ENCODE results near the gene BAG5.

Gene BAG5

DNA sequence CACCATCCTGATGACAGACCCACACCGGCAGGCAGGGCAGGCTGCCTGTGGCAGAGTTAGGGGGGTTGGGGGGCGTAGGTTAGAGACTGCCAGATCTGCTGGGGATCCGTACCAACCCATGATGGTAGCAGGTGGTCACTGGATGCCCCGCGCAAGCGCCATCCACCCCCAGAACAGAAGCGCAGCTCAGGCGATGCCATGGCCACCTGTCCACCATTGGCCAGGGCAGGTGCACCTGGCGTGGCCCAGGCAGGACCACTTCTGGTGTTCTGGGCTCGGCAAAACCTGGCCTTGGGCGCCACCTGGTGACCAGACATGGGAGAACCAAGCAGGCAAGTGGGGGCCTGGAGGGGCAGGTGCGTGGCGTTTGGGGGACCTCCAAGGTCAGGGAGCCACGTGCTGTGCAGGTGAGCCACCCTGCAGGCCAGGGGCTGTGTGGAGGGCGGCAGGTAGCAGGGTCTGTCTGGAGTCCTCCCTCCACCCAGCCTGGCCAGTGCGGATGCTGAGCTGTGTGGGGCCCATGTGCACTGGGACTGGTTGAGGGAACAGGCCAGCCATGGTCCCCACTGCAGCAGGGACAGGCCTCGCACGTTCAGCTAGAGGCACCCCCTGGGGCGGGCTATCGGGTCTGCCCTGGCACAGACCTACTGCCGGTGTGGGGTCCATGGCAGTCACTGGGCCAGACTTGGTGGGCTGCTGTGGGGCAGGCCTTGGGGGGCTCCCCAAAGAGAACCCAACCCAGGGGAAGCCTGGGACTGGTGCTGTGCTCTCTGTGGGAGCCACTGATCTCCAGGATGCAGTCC, 15.6 kb downstream of the BAG5 start:
- DNase-seq (ENCODE audit: low read depth), result peak; percentile 55

DNA sequence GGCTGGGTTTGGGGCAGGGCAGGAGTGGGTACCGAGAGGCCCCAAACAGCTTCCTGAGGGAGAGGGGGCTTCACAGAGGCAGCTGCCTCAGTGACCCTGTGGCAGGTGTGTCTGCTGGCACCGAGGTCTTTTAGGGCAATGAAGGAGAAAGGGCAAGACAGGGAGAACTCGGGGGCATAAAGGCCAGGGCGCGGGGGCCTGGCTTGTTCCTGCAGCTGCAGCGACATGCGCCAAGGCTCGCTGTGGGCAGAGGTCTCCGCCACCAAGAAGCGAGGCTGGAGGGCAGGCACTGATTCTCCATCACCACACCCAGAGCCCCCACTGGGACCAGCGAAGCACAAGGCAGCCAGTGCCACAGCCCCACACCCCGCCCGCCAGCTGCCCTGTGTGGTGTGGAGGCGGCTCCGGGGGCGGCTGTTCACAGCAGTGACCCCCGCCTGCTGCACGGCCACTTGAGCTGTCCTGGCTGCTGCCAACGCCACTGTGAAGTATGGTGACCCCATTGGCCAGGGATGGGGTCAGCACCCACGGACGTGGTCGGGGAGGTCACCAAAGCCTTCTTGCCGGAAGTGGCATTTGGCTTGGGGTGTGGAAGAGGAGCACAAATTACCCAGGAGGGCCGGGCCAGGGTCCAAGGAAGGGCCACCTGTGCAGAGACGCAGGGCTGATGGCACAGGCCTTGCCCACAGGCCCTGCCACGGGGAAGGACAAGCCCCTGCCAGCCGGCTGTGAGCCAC, 16.4 kb downstream of the BAG5 start:
- DNase-seq (ENCODE audit: low read depth), result no peak

- DNase-seq (ENCODE audit: low read depth), result no peak
These were observed 17.1 kb downstream of the BAG5 start for GRCh38 chr14:103545219-103545914.

DNA sequence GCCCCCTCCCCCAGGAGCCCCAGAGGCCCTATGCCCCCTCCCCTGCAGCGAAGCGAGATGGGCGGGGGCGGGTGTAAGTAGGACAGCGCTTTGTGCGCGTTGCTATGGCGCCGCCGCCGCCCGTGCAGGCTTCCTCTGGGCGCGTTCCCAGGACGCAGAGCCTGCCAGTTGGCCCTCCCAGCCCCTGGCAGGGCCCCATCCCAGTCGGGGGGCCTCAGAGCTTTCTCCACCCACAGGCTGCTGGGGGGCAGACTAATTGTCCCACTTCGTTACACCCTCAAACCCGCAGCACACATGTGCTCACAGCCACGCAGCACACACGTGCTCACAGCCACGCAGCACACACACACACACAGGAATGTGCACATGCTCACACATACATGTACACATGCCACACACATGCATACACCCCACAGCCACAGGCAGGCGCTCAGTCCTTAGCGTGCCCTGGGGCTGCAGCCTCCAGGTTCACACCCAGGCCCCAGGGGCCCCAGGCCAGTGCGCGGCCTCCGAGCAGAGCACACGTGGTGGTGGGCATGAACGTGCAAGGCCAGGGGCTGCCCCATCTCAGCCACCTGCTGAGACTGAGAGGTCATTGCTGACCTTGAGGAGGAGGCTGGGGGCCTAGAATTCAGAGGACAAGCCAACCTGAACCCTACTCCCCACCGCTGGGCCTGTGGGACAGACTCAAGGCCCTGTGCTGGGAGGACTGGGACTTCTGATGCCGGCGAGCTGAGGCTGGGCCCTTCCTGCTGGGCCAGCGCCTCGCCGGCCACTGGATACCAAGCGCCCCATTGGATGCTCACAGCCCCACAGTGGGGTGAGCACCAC, 17.9 kb downstream of the BAG5 start:
- DNase-seq (ENCODE audit: low read depth), result no peak

DNA sequence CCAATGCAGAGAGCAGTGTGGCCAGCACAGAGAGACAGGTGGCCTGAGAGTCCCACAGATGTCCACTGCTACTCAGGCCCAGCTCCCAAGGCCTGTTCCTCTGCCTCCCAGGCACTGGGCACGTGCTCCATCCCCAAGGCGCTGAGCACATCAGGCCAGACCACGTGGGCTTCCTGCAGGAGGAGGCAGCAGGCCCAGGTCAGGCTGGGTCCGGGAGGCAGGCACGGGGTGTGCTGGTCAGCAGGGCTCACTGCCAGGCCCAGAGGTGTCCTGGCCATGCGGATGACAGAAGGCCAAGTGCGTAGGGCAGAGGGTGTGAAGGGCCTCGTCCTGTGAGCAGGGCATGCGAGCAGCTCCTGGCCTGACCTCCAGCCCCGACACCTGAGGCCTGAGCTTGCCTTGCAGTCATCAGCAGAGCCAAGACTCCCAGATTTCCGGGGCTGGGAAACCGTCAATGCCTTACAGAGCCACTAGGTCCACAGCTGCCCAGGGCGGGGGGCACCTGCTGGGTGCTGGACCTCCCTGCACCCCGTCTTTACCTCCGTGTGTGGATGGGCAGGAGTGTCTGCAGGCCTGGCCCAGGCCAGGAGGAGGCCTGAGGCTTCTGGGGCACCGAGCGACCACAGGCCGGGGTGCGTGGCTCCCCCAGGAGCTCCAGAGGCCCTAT, 18.6 kb downstream of the BAG5 start:
- DNase-seq (ENCODE audit: low read depth), result no peak

GRCh38 chr14:103543140-103543539, 19.3 kb downstream of the BAG5 start:
- no peak for DNase-seq (ENCODE audit: low read depth)

DNA sequence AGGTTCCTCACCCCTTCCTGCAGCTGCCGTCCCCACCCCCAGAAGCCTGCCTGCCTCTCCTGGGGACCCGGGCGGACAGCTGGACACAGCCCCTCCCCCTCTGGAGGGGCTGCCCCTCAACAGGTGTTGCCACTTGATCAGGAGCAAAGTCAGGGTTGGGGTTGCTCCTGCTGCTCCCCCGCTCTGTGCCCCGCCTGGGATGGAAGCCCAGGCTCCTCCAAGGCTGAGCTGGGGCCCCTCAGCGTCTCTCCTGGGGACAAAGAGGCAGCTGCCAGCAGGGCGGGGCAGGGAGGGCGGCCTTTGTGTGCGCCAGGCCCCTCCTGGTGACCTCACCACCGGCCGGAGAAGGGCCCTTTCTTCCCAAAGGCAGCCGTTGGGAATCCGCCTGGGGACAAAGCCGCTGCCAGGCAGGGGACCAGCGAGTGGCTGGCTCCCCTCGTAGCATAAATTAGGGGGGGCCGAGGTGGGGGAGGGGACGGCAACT, 19.8 kb downstream of the BAG5 start:
- DNase-seq (ENCODE audit: low read depth), result no peak

DNA sequence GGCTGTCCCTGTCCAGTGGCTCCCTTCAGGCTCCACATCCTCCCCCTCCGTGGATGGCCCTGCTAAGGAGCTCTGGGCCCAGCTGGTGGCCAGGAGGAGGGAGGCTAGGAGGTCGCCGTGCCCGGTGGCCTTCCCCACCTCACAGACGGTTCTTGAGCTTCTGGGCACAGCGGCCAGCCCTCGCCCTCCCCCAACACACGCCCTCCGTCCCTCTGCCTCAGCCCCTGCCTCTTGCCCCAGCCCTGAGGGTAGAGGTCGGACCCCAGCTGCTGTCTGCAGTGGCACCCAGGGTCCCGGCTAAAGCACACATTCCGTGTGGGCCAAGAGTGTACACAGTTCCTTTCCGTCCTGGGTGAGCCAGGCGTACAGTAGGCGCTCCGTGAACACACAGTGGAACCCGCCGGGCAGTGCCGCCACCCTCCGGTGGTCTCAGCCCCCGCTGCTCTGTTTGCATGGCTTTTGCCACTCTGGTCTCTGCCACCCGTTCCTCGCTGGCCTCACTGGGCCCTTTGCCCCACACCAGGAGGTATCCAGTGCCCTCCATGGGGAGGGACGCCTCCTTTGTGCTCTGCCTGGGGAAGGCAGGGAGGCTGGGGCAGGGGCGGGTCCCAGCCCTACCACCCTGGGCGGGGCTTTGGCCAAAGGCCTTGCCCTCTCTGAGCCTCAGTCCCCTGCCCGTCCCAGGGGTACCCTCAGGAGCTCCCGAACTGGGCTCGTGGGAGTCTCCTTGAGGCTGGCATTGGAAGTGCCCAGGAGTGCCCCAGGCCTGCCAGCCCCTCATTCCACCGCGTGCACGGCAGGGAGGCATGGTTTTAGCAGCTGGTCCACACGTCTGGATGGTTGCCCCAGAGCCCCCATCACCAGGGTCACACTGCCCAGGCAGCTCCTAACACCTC, 20.5 kb downstream of the BAG5 start:
- no peak for DNase-seq (ENCODE audit: low read depth)

DNA sequence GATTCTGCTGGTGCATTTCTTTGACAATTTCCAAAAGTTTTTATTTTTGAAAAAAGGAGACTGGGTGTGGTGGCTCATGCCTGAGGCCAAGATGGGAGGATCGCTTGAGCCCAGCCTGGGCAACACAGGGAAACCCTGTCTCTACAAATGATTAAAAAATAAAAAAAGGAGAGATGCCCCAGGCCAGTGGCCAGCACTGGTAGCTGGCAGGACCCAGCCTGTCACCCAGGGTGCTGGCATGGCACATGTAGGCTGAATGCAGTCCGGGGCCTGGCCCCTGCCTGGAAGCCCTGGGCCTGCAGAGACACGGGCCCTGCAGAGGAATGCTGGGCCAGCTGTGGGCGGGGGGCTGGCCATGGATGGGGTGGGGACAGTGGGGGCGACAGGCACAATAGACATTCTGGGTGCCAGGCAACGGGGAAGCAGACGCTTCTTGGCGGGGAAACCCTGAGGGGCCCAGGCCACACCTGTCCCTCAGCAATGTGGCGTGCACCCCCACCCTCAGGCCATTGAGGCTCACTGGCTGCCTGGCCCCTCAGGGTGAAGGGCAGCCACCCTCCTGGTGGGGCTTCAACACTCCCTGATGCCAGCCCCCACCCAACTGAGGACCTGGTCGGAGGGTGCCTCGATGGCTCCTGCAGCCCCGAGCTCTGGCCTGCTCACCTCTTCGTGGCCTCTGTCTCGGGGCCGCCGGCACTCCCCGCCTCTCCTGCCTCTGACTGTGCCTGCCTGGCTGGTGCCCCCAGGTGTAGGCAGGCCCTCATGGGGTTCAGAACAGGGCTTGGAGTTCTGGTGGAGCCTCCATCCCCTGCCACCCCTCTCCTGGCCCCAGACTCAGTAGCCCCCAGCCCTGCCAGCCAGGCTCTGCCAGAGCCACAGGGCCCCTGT, 21.4 kb downstream of the BAG5 start:
- DNase-seq (ENCODE audit: low read depth), result no peak

GRCh38 chr14:103539056-103539825, 23.2 kb downstream of the BAG5 start:
- no peak for DNase-seq (ENCODE audit: low read depth)

GRCh38 chr14:103538291-103539055, 24.0 kb downstream of the BAG5 start:
- no peak for DNase-seq (ENCODE audit: low read depth)

- no peak for DNase-seq (ENCODE audit: low read depth)
These were observed 25.1 kb downstream of the BAG5 start for GRCh38 chr14:103537175-103537990.

- no peak for DNase-seq (ENCODE audit: low read depth)
These were observed 25.8 kb downstream of the BAG5 start for GRCh38 chr14:103536693-103537092.

- DNase-seq (ENCODE audit: low read depth), result no peak
These were observed 26.4 kb downstream of the BAG5 start for GRCh38 chr14:103535891-103536565.

DNA sequence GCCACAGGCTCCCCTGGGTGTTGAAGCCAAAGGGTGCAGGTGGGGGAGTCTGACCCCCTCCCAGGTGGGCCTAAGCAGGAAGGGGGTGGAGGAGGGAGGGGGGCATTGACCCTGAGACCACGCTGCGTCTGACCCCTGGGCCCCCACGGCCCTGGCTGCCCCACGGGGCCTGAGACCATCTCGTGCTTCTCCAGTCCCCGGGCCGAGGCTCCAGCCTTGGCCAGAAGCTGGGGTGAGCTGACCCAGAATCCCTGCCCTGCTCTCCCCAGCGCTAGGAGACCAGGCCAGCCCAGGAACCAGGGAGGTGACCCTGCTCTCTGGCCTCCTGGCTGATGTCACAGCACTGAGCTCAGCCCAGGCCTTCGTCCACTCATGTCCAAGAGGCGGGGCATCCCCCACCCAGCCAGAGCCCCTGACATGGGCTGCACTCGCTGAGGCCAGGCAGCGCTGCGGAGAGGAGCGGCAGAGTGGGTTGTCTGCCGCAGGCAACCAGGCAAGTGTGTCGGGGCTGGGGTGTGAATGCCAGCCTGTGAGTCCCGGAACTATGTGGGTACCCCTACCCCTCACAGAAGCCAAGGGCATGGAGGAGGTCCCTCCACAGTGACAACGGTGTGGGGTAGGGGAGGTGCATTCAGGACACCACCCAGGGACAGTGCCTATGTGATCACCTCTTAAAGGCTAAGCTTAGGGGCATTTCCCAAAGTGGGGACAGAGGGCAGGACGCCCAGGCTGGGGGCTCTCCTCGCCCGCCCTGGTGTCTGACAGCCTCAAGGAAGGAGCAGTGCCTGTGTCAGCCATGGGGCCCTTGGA, 27.2 kb downstream of the BAG5 start:
- no peak for DNase-seq (ENCODE audit: low read depth)

Measured in activated T-helper 1 cell treated with Interleukin-2 at 50 U/mL for 16 hours (primary cell).